HG02943 (cell line): ENCODE data around the gene EMX2.

ENCODE experiments used
- ATAC-seq: cut with Tn5 transposase; IDR thresholded peaks from one replicate; pipeline ENCODE4 v1.9.1; 2021; ENCODE audit warnings: mild to moderate bottlenecking, low read depth, moderate library complexity; ENCODE audit not compliant: unreplicated experiment

The EMX2 gene

GRCh38 chr10:117543225-117544003, 868 bp downstream of the EMX2 start:
- ATAC-seq, result no peak

GRCh38 chr10:117544004-117544701, 1.6 kb downstream of the EMX2 start:
- no peak for ATAC-seq

GRCh38 chr10:117544711-117545140, 2.2 kb downstream of the EMX2 start:
- ATAC-seq, result no peak

GRCh38 chr10:117545141-117546019, 2.8 kb downstream of the EMX2 start:
- ATAC-seq, result no peak

- ATAC-seq, result no peak
Observed at GRCh38 chr10:117546020-117546580, 3.6 kb downstream of the EMX2 start.

- ATAC-seq, result no peak
Observed at GRCh38 chr10:117546581-117547015, 4.1 kb downstream of the EMX2 start.

- no peak for ATAC-seq
Observed at GRCh38 chr10:117547016-117547715, 4.6 kb downstream of the EMX2 start.

- no peak for ATAC-seq
Observed at GRCh38 chr10:117547716-117548668, 5.4 kb downstream of the EMX2 start.

- no peak for ATAC-seq
Observed at GRCh38 chr10:117549100-117549585, 6.6 kb downstream of the EMX2 start.

- ATAC-seq, result no peak
Observed at GRCh38 chr10:117550076-117550475, 7.5 kb downstream of the EMX2 start.

- ATAC-seq, result no peak
Observed at GRCh38 chr10:117550599-117551329, 8.2 kb downstream of the EMX2 start.

GRCh38 chr10:117551330-117552155, 9.0 kb downstream of the EMX2 start:
- no peak for ATAC-seq

- no peak for ATAC-seq
Observed at GRCh38 chr10:117552156-117552631, 9.6 kb downstream of the EMX2 start.

GRCh38 chr10:117552701-117553141, 10.2 kb downstream of the EMX2 start:
- ATAC-seq, result no peak

- no peak for ATAC-seq
Observed at GRCh38 chr10:117553142-117553814, 10.7 kb downstream of the EMX2 start.

- no peak for ATAC-seq
Observed at GRCh38 chr10:117553815-117554172, 11.2 kb downstream of the EMX2 start.
